Peyer's patch (tissue), 4 donors: ENCODE results near the gene ARHGEF16.

Source experiments
- CTCF ChIP-seq, 6 experiments: fragments of 450-650 bp in 4 of 6; fragments of 200-600 bp in 2 of 6; sonication (generic) in 1 of 6; IDR thresholded peaks; one replicate each; pipeline ENCODE4 v1.5.1; 2017 to 2019; ENCODE audit warnings: antibody characterized with exemption in 6 of 6, mild to moderate bottlenecking in 3 of 6, moderate library complexity in 1 of 6
- POLR2A ChIP-seq, 2 donors: fragments of 450-650 bp; IDR thresholded peaks; one replicate each; pipeline ENCODE4 v1.5.1; 2017; ENCODE audit warnings: antibody characterized with exemption in 2 of 2, mild to moderate bottlenecking in 2 of 2, moderate library complexity in 2 of 2

- TF ChIP-seq POLR2A (IDR thresholded peaks at IDR 0.05) (no peak), CTCF (IDR thresholded peaks at IDR 0.05) (peak in 4 of 6 experiments; percentile 39 to 74 (median 68))
These were observed 44.1 kb upstream of the ARHGEF16 start for GRCh38 chr1:3410142-3410925.
